ENCODE data around the gene RUFY3. TPM values are rescaled to one million over a fixed set of nuclear protein-coding genes. Genes with fewer than 3 reads are reported as not detected.

The RUFY3 gene
- polyA plus RNA-seq, 2 of the 4 experiments (the other 2 are of a cell fraction) = 8.1 to 20.8 TPM

GRCh38 chr4:70836081-70836480 lies 114.3 kb downstream of the RUFY3 start (continued):
- TF ChIP-seq RFX5 (IDR thresholded peaks at IDR 0.05) (no peak), POLR2AphosphoS2 (conservative IDR thresholded peaks at IDR 0.05; ENCODE audit: low read length) (no peak), KDM5A (IDR thresholded peaks at IDR 0.05) (no peak)

GRCh38 chr4:70838204-70838603 lies 116.4 kb downstream of the RUFY3 start:
- no peak for FAIRE-seq
- peak overlapping the region; percentile 98 for H3K4me3 ChIP-seq
- CTCF ChIA-PET = interaction anchor here (0.6 to 1.6 kb wide), 4 partner anchors 21 to 349 kb away, joined by 3 to 5 read pairs (median 3); no protein-coding TSS in a partner anchor
- H3K4me2 ChIP-seq = peak overlapping the region; percentile 95
- H3K27ac ChIP-seq = peak overlapping the region; percentile 98
- H3K9me3 ChIP-seq = no peaks in the 10 kb centered on the region
- peaks cover 12% of the 10 kb centered on the region; the same call in 2 of the 3 replicates for H3K4me1 ChIP-seq
- POLR2A ChIA-PET = interaction anchor here (0.6 to 1.7 kb wide), 5 partner anchors 8 to 155 kb away, joined by 3 to 9 read pairs (median 4); partner anchors contain the start of genes DCK and MOB1B
- no peak for DNase-seq (ENCODE audit: low read depth in 1 of 2, low spot score in 1 of 2)
- WGBS (ENCODE audit: missing lambda C conversion rate) = 5% methylated on average over 3 of the region's 4 CpGs
- TF ChIP-seq JUNB (IDR thresholded peaks at IDR 0.05) = no peak
- no peak for TF ChIP-seq ZFP36 (IDR thresholded peaks at IDR 0.05; ENCODE audit: borderline replicate concordance, partially characterized antibody)
- no peak for TF ChIP-seq BCL3 (IDR thresholded peaks at IDR 0.05)
- no peak for TF ChIP-seq REST (IDR thresholded peaks at IDR 0.05)
- TF ChIP-seq ZSCAN20 (CRISPR knock-in tag; IDR thresholded peaks at IDR 0.05) = no peak
- TF ChIP-seq JUN (IDR thresholded peaks at IDR 0.05) = no peak
- TF ChIP-seq USF2 (IDR thresholded peaks at IDR 0.05) = no peak
- TF ChIP-seq NR3C1 (IDR thresholded peaks at IDR 0.05) = no peak
- no peak for TF ChIP-seq HES2 (IDR thresholded peaks at IDR 0.05)
- TF ChIP-seq E2F6 (IDR thresholded peaks at IDR 0.05; ENCODE audit: borderline replicate concordance, low read depth) = no peak
- no peak for ATAC-seq

GRCh38 chr4:70838666-70839588 lies 117.2 kb downstream of the RUFY3 start:
- peaks cover 12% of the 10 kb centered on the region; the same call in 2 of the 3 replicates for H3K4me1 ChIP-seq
- peak overlapping the region; percentile 95 for H3K4me2 ChIP-seq
- FAIRE-seq = no peak
- 3% methylated on average over 26 of the region's 80 CpGs for WGBS (ENCODE audit: missing lambda C conversion rate)
- peak overlapping the region; percentile 98 for H3K4me3 ChIP-seq
- H3K27ac ChIP-seq = peak overlapping the region; percentile 98
- peak; percentile 71 for ATAC-seq
- ChIA-PET CTCF (interaction anchor here (1.0 to 1.6 kb wide), 2 partner anchors 135 to 170 kb away, joined by 3 to 5 read pairs; no protein-coding TSS in a partner anchor), POLR2A (interaction anchor here (0.6 to 1.7 kb wide), 7 partner anchors 9 to 420 kb away, joined by 3 to 9 read pairs (median 3); partner anchors contain the start of genes DCK and MOB1B)
- DNase-seq (ENCODE audit: low read depth in 1 of 2, low spot score in 1 of 2) = peak; percentile 27 to 42
- H3K9me3 ChIP-seq = no peaks in the 10 kb centered on the region
- TF ChIP-seq E2F6 (IDR thresholded peaks at IDR 0.05; ENCODE audit: borderline replicate concordance, low read depth) (peak; percentile 41; the same call in 1 of the 2 replicates), HOXA7 (CRISPR knock-in tag; IDR thresholded peaks at IDR 0.05) (no peak), KDM1A (IDR thresholded peaks at IDR 0.05; ENCODE audit: low read depth) (no peak)
